ENCODE data around the gene PRKCE.

GRCh38 chr2:45923701-45924100 is 272.2 kb downstream of the PRKCE start:
- TF ChIP-seq, protein P1, sequence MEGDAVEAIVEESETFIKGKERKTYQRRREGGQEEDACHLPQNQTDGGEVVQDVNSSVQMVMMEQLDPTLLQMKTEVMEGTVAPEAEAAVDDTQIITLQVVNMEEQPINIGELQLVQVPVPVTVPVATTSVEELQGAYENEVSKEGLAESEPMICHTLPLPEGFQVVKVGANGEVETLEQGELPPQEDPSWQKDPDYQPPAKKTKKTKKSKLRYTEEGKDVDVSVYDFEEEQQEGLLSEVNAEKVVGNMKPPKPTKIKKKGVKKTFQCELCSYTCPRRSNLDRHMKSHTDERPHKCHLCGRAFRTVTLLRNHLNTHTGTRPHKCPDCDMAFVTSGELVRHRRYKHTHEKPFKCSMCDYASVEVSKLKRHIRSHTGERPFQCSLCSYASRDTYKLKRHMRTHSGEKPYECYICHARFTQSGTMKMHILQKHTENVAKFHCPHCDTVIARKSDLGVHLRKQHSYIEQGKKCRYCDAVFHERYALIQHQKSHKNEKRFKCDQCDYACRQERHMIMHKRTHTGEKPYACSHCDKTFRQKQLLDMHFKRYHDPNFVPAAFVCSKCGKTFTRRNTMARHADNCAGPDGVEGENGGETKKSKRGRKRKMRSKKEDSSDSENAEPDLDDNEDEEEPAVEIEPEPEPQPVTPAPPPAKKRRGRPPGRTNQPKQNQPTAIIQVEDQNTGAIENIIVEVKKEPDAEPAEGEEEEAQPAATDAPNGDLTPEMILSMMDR (IDR thresholded peaks at IDR 0.05): no peak
- TF ChIP-seq EP300 (IDR thresholded peaks at IDR 0.05) (no peak), POLR2AphosphoS5 (IDR thresholded peaks at IDR 0.05) (no peak)
